MM.1S (cell line): ENCODE data around the gene XRCC5.

ENCODE experiments used
- DNase-seq: peaks from one replicate; pipeline ENCODE4 v3.0.0-alpha.2; 2015
- H2AFZ ChIP-seq: fragments of 300-600 bp; sonication (generic); 2 replicates; pipeline ENCODE4 v1.6.0; 2016; ENCODE audit warnings: antibody characterized with exemption, low read length
- H3F3A ChIP-seq: fragments of 300-600 bp; sonication (generic); 2 replicates; pipeline ENCODE4 v1.6.1; 2016; ENCODE audit warnings: mild to moderate bottlenecking, antibody characterized with exemption, low read length, moderate library complexity, mixed read lengths; ENCODE audit not compliant: insufficient read depth
- H3K27ac ChIP-seq: fragments of 300-600 bp; sonication (generic); 2 replicates; pipeline ENCODE4 v1.5.1; 2016; ENCODE audit warnings: mild to moderate bottlenecking, low read length
- H3K27me3 ChIP-seq: fragments of 300-600 bp; sonication (generic); replicated peaks from 2 replicates; pipeline ENCODE4 v1.6.0; 2016; ENCODE audit warnings: low read length; ENCODE audit not compliant: insufficient read depth
- H3K36me3 ChIP-seq: fragments of 300-600 bp; sonication (generic); replicated peaks from 2 replicates; pipeline ENCODE4 v1.6.1; 2016; ENCODE audit warnings: mild to moderate bottlenecking, low read length, mixed read lengths; ENCODE audit not compliant: insufficient read depth
- H3K4me1 ChIP-seq: fragments of 300-600 bp; sonication (generic); 2 replicates; pipeline ENCODE4 v1.6.1; 2016; ENCODE audit warnings: low read length, mixed read lengths
- H3K4me2 ChIP-seq: fragments of 300-600 bp; sonication (generic); 2 replicates; pipeline ENCODE4 v1.6.0; 2016; ENCODE audit warnings: low read depth, low read length
- H3K4me3 ChIP-seq: fragments of 300-600 bp; sonication (generic); 2 replicates; pipeline ENCODE4 v1.5.1; 2016; ENCODE audit warnings: low read length, mixed read lengths
- H3K79me2 ChIP-seq: fragments of 300-600 bp; sonication (generic); 2 replicates; pipeline ENCODE4 v1.6.1; 2016; ENCODE audit warnings: mixed run types, low read length, mixed read lengths
- H3K9ac ChIP-seq: fragments of 300-600 bp; sonication (generic); 2 replicates; pipeline ENCODE4 v1.6.1; 2016; ENCODE audit warnings: low read length, mixed read lengths
- H3K9me2 ChIP-seq: fragments of 300-600 bp; sonication (generic); replicated peaks from 2 replicates; pipeline ENCODE4 v1.6.1; 2016; ENCODE audit warnings: mild to moderate bottlenecking, low read length, mixed read lengths; ENCODE audit not compliant: insufficient read depth
- H3K9me3 ChIP-seq: fragments of 300-600 bp; sonication (generic); replicated peaks from 2 replicates; pipeline ENCODE4 v1.6.1; 2016; ENCODE audit warnings: mild to moderate bottlenecking, low read length, mixed read lengths; ENCODE audit not compliant: insufficient read depth
- H4K20me1 ChIP-seq: fragments of 300-600 bp; sonication (generic); 2 replicates; pipeline ENCODE4 v1.6.1; 2016; ENCODE audit warnings: mild to moderate bottlenecking, low read length, moderate library complexity, mixed read lengths; ENCODE audit not compliant: insufficient read depth
- CTCF ChIP-seq: fragments of 300-600 bp; sonication (generic); IDR thresholded peaks from 2 replicates; pipeline ENCODE4 v1.5.1; 2016; ENCODE audit warnings: antibody characterized with exemption, low read length, mixed read lengths
- EZH2 ChIP-seq: fragments of 300-600 bp; sonication (generic); optimal IDR thresholded peaks from 2 replicates; pipeline ENCODE3; 2017; ENCODE audit warnings: low read depth, mild to moderate bottlenecking, antibody characterized with exemption, low read length, mixed read lengths
- EZH2phosphoT487 ChIP-seq: fragments of 300-600 bp; sonication (generic); IDR thresholded peaks from 2 replicates; pipeline ENCODE4 v1.6.1; 2018; ENCODE audit warnings: antibody characterized with exemption, low read length

The XRCC5 gene

DNA sequence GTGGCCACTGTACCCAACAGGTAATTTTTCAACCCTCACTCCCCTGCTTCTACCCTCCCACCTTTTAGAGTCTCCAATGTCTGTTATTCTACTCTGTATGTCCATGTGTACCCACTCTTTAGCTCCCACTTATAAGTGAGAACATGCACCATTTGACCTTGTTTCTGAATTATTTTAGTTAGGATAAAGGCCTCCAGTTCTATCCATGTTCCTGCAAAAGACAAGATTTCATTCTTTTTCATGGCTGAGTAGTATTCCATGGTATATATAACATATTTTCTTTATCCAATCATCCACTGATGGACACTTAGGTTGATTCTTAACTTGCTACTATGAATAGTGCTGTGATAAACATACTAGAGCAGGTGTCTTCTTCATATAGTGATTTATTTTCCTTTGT is 36.7 kb upstream of the XRCC5 start:
- Histone ChIP-seq H2AFZ (no peak overlapping the region), H3K4me2 (no peak overlapping the region), H3F3A (no peaks in the 10 kb centered on the region), H3K4me3 (no peak overlapping the region), H3K9me2 (no peaks in the 10 kb centered on the region), H3K36me3 (no peaks in the 10 kb centered on the region), H3K27me3 (no peaks in the 10 kb centered on the region), H4K20me1 (no peaks in the 10 kb centered on the region), H3K9me3 (no peaks in the 10 kb centered on the region), H3K27ac (no peak overlapping the region), H3K4me1 (no peaks in the 10 kb centered on the region), H3K79me2 (peaks cover 11% of the 10 kb centered on the region; the same call in 1 of the 2 replicates), H3K9ac (no peak overlapping the region)
- no peak for TF ChIP-seq EZH2
- no peak for TF ChIP-seq EZH2phosphoT487
- TF ChIP-seq CTCF, result no peak
- DNase-seq, result no peak

DNA sequence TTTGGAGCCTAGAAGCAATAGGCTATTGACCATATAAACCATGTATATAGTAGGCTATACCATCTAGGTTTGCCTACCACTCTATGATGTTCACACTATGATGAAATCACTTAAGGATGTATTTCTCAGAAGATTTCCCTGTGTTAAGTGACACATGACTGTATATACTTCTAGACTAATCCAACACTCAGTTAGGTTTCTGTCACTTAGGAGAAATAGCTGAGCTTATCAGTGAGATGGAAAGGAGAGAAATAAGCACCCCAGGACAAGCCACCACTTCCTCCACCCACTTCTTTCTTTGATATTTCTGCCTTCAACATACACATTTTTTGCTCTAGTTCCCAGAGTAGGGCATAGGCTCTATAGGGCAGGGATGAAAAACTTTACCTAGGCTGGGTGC is 35.4 kb upstream of the XRCC5 start:
- no peak for DNase-seq
- no peak overlapping the region for H3K9ac ChIP-seq
- TF ChIP-seq CTCF (no peak), EZH2 (no peak), EZH2phosphoT487 (no peak)
- no peaks in the 10 kb centered on the region for H3F3A ChIP-seq
- no peak overlapping the region for H3K4me2 ChIP-seq
- H3K79me2 ChIP-seq, result peaks cover 13% of the 10 kb centered on the region
- no peak overlapping the region for H3K4me3 ChIP-seq
- no peak overlapping the region for H3K27ac ChIP-seq
- H3K9me3 ChIP-seq, result no peaks in the 10 kb centered on the region
- no peaks in the 10 kb centered on the region for H3K27me3 ChIP-seq
- H2AFZ ChIP-seq, result no peak overlapping the region
- no peaks in the 10 kb centered on the region for H3K9me2 ChIP-seq
- H4K20me1 ChIP-seq, result no peaks in the 10 kb centered on the region
- H3K36me3 ChIP-seq, result no peaks in the 10 kb centered on the region
- H3K4me1 ChIP-seq, result no peaks in the 10 kb centered on the region

GRCh38 chr2:216074380-216074779 is 34.8 kb upstream of the XRCC5 start:
- DNase-seq, result no peak
- H3K9me3 ChIP-seq, result no peaks in the 10 kb centered on the region
- no peaks in the 10 kb centered on the region for H3K27me3 ChIP-seq
- no peak overlapping the region for H3K9ac ChIP-seq
- no peaks in the 10 kb centered on the region for H3K4me1 ChIP-seq
- H3K4me3 ChIP-seq, result no peak overlapping the region
- H3F3A ChIP-seq, result no peaks in the 10 kb centered on the region
- H3K27ac ChIP-seq, result no peak overlapping the region
- H3K79me2 ChIP-seq, result peaks cover 15% of the 10 kb centered on the region
- H3K9me2 ChIP-seq, result no peaks in the 10 kb centered on the region
- TF ChIP-seq EZH2 (no peak), EZH2phosphoT487 (no peak), CTCF (no peak)
- H3K4me2 ChIP-seq, result no peak overlapping the region
- no peaks in the 10 kb centered on the region for H3K36me3 ChIP-seq
- no peaks in the 10 kb centered on the region for H4K20me1 ChIP-seq
- no peak overlapping the region for H2AFZ ChIP-seq
